BE2C (cell line): ENCODE data around the gene BPIFB6.

Source experiments
- DNase-seq: peaks from one replicate; pipeline ENCODE4 v3.0.0-alpha.2; 2020
- H3K27me3 ChIP-seq: fragments of 250-450 bp; sonication (Bioruptor Pico); 2 replicates; pipeline ENCODE4 v1.5.1; 2020; ENCODE audit warnings: mild to moderate bottlenecking
- H3K36me3 ChIP-seq: fragments of 250-450 bp; sonication (Bioruptor Pico); 2 replicates; pipeline ENCODE4 v1.5.1; 2020; ENCODE audit warnings: mild to moderate bottlenecking
- H3K4me1 ChIP-seq: fragments of 250-450 bp; sonication (Bioruptor Pico); 2 replicates; pipeline ENCODE4 v1.5.1; 2020
- H3K4me3 ChIP-seq: 2 replicates; pipeline ENCODE4 v1.5.1; 2011; ENCODE audit warnings: low read depth, low read length
- H3K9me3 ChIP-seq: fragments of 250-450 bp; sonication (Bioruptor Pico); 2 replicates; pipeline ENCODE4 v1.5.1; 2020
- CTCF ChIP-seq: IDR thresholded peaks from 2 replicates; pipeline ENCODE4 v1.5.1; 2012; ENCODE audit warnings: mild to moderate bottlenecking, low read depth, low read length

The BPIFB6 gene

GRCh38 chr20:33026779-33027759, 4.4 kb upstream of the BPIFB6 start:
- no peak overlapping the region for H3K4me3 ChIP-seq
- TF ChIP-seq CTCF, result no peak
- H3K27me3 ChIP-seq, result no peaks in the 10 kb centered on the region
- no peaks in the 10 kb centered on the region for H3K4me1 ChIP-seq
- H3K36me3 ChIP-seq, result no peaks in the 10 kb centered on the region
- H3K9me3 ChIP-seq, result no peaks in the 10 kb centered on the region
- no peak for DNase-seq

DNA sequence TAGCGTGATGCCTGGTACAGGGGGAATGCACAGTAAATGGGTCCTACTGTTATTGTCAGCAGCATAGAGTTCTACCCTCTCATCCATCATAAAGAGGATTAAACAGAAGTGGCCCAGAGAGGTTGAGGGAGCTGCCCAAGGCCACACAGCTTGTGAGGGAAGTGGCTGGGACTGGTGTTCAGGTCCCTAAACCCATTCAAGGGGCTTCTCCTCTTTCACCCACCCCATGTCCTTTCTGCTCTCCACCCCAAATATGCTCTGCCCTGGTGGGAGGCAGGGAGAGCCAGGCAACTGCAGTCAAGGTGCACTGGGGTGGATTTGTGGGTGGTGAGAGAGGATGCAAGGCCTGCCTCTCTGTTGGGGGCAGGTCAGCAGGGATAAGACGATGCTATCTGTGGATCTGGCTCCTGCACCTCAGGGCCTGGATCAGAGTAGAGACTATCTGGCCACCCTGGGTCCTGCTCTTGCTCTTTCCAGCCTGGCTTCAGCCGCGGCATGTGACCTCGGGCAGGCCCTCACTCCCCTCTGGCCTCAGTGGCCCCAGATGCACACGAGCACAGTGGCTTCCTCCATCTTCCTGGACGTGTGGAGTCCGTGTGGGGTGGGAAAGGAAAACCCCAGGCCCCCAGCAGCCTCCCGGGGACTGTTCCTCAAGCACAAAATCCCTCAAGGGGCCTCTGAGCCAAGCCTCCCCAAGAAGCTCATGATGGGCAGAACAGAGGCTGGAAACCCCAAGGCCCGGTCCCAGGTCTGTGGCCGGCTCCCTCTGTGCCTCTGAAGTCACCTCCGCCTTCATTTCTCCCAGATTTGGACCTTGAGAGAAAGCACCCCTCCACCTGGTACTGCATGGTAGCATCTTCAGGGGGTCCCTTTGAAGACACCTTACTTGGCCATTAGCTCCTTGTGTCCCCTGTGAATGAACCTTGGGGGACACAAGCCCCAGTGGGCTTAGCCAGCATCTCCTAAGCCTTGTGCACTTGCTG, 3.4 kb upstream of the BPIFB6 start:
- no peak for DNase-seq
- Histone ChIP-seq H3K9me3 (no peaks in the 10 kb centered on the region), H3K4me3 (no peak overlapping the region), H3K36me3 (no peaks in the 10 kb centered on the region), H3K27me3 (no peaks in the 10 kb centered on the region), H3K4me1 (no peaks in the 10 kb centered on the region)
- no peak for TF ChIP-seq CTCF

DNA sequence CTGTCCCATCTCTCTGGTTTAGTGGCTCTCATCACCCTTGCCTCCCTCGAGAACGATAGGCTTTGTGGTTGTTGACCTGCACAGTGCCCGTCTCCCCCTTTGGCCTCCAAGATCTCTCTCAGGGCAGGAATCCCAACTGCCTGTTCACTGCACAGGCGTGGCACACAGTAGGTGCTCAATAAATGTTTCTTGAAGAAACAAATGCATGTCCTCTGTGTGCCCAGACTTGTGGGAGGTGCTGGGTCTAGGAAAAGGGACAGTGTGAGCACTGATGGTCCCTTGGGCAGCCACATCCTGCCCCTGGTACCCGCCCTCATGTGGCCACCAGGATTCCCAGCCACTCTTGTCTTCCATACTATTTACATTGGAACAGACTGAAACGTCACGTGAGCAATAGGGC, 2.6 kb upstream of the BPIFB6 start:
- H3K4me3 ChIP-seq, result no peak overlapping the region
- H3K27me3 ChIP-seq, result no peaks in the 10 kb centered on the region
- H3K9me3 ChIP-seq, result no peaks in the 10 kb centered on the region
- no peaks in the 10 kb centered on the region for H3K36me3 ChIP-seq
- no peak for DNase-seq
- no peak for TF ChIP-seq CTCF
- H3K4me1 ChIP-seq, result no peaks in the 10 kb centered on the region

DNA sequence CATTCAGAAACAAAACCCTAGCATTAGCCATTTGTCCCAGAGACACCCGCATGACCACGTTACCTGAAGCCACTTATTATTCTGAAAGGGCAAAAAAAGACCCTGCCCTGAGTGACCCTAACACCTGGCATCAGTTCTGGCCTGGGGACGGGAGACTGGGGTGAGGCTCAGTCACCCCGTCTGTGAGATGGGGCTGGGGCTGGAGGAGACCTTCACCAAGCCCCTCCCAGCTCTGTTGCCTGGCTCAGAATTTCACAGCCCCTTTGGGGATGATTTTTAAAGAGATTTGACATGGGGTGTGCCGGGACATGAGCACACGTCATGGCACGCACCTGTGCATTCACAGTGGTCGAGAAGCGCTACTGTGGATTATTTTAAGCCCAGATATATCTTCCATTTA, 1.4 kb upstream of the BPIFB6 start:
- H3K27me3 ChIP-seq, result no peaks in the 10 kb centered on the region
- H3K36me3 ChIP-seq, result no peaks in the 10 kb centered on the region
- no peak for DNase-seq
- TF ChIP-seq CTCF, result no peak
- no peaks in the 10 kb centered on the region for H3K4me1 ChIP-seq
- no peak overlapping the region for H3K4me3 ChIP-seq
- H3K9me3 ChIP-seq, result no peaks in the 10 kb centered on the region

- no peak overlapping the region for H3K4me3 ChIP-seq
- no peaks in the 10 kb centered on the region for H3K36me3 ChIP-seq
- no peaks in the 10 kb centered on the region for H3K27me3 ChIP-seq
- H3K4me1 ChIP-seq, result no peaks in the 10 kb centered on the region
- no peak for DNase-seq
- TF ChIP-seq CTCF, result no peak
- no peaks in the 10 kb centered on the region for H3K9me3 ChIP-seq
Observed at GRCh38 chr20:33030569-33030968, 879 bp upstream of the BPIFB6 start.
